NCI-H2107 (cell line): ENCODE results near the gene CERK.
"Not testable (repeated sequence)": the region's sequence is repeated elsewhere in the genome, so short reads cannot be mapped to it uniquely, and the experiment has no call there.

Source experiments
- DNase-seq: peaks from one replicate; lab custom pipeline; 2025; lab: John Stamatoyannopoulos, UW

Gene CERK

GRCh38 chr22:46748908-46749675 is 11.0 kb upstream of the CERK start:
- no peak for DNase-seq

- DNase-seq = no peak
Measured at GRCh38 chr22:46748206-46748907, 10.3 kb upstream of the CERK start.

- no peak for DNase-seq
Measured at GRCh38 chr22:46747646-46748045, 9.6 kb upstream of the CERK start.

GRCh38 chr22:46746620-46747019 is 8.6 kb upstream of the CERK start:
- DNase-seq = no peak

- DNase-seq = no peak
Measured at GRCh38 chr22:46746192-46746591, 8.1 kb upstream of the CERK start.

- DNase-seq = no peak
Measured at GRCh38 chr22:46744581-46744980, 6.5 kb upstream of the CERK start.

- no peak for DNase-seq
Measured at GRCh38 chr22:46742576-46743221, 4.6 kb upstream of the CERK start.

- DNase-seq = no peak
Measured at GRCh38 chr22:46741974-46742519, 4.0 kb upstream of the CERK start.

- no peak for DNase-seq
Measured at GRCh38 chr22:46740910-46741780, 3.1 kb upstream of the CERK start.

- no peak for DNase-seq
Measured at GRCh38 chr22:46739094-46739870, 1.2 kb upstream of the CERK start.

- no peak for DNase-seq
Measured at GRCh38 chr22:46738647-46739093, 618 bp upstream of the CERK start.

- DNase-seq = no peak
Measured at GRCh38 chr22:46737105-46737975, 712 bp downstream of the CERK start.

GRCh38 chr22:46736705-46737104 is 1.3 kb downstream of the CERK start:
- no peak for DNase-seq

GRCh38 chr22:46735747-46736608 is 2.1 kb downstream of the CERK start:
- no peak for DNase-seq

GRCh38 chr22:46734830-46735453 is 3.1 kb downstream of the CERK start:
- no peak for DNase-seq

- DNase-seq = not testable (repeated sequence)
Measured at GRCh38 chr22:46734213-46734722, 3.8 kb downstream of the CERK start.

- DNase-seq = no peak
Measured at GRCh38 chr22:46732513-46732912, 5.5 kb downstream of the CERK start.

GRCh38 chr22:46732041-46732379 is 6.0 kb downstream of the CERK start:
- DNase-seq = no peak
